Gastroesophageal sphincter (tissue), 4 donors: ENCODE measurements around the gene ZEB2. TPM values are rescaled to one million over a fixed set of nuclear protein-coding genes. Genes with fewer than 3 reads are reported as not detected.

Experiments used
- ATAC-seq: fragments of 150-250 bp; one replicate; pipeline ENCODE4 v1.9.1; 2016; ENCODE audit warnings: mild to moderate bottlenecking, moderate library complexity
- H3K27ac ChIP-seq, 4 donors: fragments of 200-600 bp; sonication (generic) in 3 of 4; 1 replicate in 3 of 4; 2 replicates in 1 of 4; pipeline ENCODE4 v1.5.1; 2016 to 2019
- H3K27me3 ChIP-seq: fragments of 200-600 bp; sonication (generic); one replicate; pipeline ENCODE4 v1.5.1; 2019
- H3K36me3 ChIP-seq, 2 donors: fragments of 200-600 bp; sonication (generic); one replicate each; pipeline ENCODE4 v1.5.1; 2019; ENCODE audit warnings: control low read depth in 1 of 2
- H3K4me1 ChIP-seq, 3 donors: fragments of 200-600 bp; sonication (generic); 1 replicate in 2 of 3; 2 replicates in 1 of 3; pipeline ENCODE4 v1.5.1; 2016 to 2019; ENCODE audit warnings: control low read depth in 2 of 3
- H3K4me3 ChIP-seq, 2 donors: fragments of 200-600 bp; sonication (generic); one replicate each; pipeline ENCODE4 v1.5.1; 2019; ENCODE audit warnings: mild to moderate bottlenecking in 1 of 2, moderate library complexity in 1 of 2
- H3K9me3 ChIP-seq, 3 donors: fragments of 200-600 bp; sonication (generic); one replicate each; pipeline ENCODE4 v1.5.1; 2017 to 2019; ENCODE audit warnings: control low read depth in 2 of 3
- CTCF ChIP-seq, 4 experiments: fragments of 200-600 bp in 2 of 4; fragments of 450-650 bp in 2 of 4; sonication (generic) in 1 of 4; IDR thresholded peaks; one replicate each; pipeline ENCODE4 v1.5.1; 2017 to 2019; ENCODE audit warnings: antibody characterized with exemption in 4 of 4, mild to moderate bottlenecking in 2 of 4, moderate library complexity in 2 of 4
- EP300 ChIP-seq: sonication (generic); formaldehyde crosslinking; IDR thresholded peaks from one replicate; pipeline ENCODE4 v1.6.1; 2017; ENCODE audit warnings: antibody characterized with exemption, mild to moderate bottlenecking
- POLR2A ChIP-seq, 2 donors: fragments of 450-650 bp; IDR thresholded peaks; one replicate each; pipeline ENCODE4 v1.6.1; 2017; ENCODE audit warnings: antibody characterized with exemption in 2 of 2, mild to moderate bottlenecking in 2 of 2, moderate library complexity in 1 of 2
- POLR2AphosphoS5 ChIP-seq: sonication (generic); formaldehyde crosslinking; IDR thresholded peaks from one replicate; pipeline ENCODE4 v1.6.1; 2017; ENCODE audit warnings: antibody characterized with exemption
- WGBS, 2 donors: methylation state at CpG; one replicate each; pipeline ENCODE4 v1.1.5; 2018; ENCODE audit warnings: low coverage in 1 of 2; 5-methylcytosine and 5-hydroxymethylcytosine counted together
- total RNA-seq, 4 donors: library from RNA; depleted of rRNA; stranded (reverse); fragments of >200 nt; gene quantifications; one replicate each; pipeline ENCODE4 v1.1.0, GENCODE V29; 2016

The ZEB2 gene
- total RNA-seq, 4 donors from 2014 or later, result 42.3 to 95.7 (median 53.8) TPM

GRCh38 chr2:144559242-144559641 is 39.3 kb upstream of the ZEB2 start:
- Histone ChIP-seq H3K27ac (no peak overlapping the region), H3K9me3 (no peaks in the 10 kb centered on the region), H3K4me1 (no peaks in the 10 kb centered on the region), H3K4me3 (no peak overlapping the region), H3K27me3 (no peaks in the 10 kb centered on the region), H3K36me3 (no peaks in the 10 kb centered on the region)
- TF ChIP-seq EP300 (no peak), CTCF (IDR thresholded peaks at IDR 0.05) (no peak), POLR2A (IDR thresholded peaks at IDR 0.05) (no peak), POLR2AphosphoS5 (no peak)
- WGBS, 2 donors, result 56 to 88% methylated on average over 1 of the region's 1 CpG
- no peak for ATAC-seq

GRCh38 chr2:144554492-144555210 is 34.7 kb upstream of the ZEB2 start:
- no peak overlapping the region for H3K27ac ChIP-seq
- WGBS, 2 donors, result 55 to 65% methylated on average over 5 of the region's 5 CpGs
- TF ChIP-seq EP300 (no peak), POLR2AphosphoS5 (no peak), POLR2A (IDR thresholded peaks at IDR 0.05) (no peak), CTCF (IDR thresholded peaks at IDR 0.05) (no peak)
- no peaks in the 10 kb centered on the region for H3K36me3 ChIP-seq
- no peaks in the 10 kb centered on the region for H3K27me3 ChIP-seq
- H3K9me3 ChIP-seq, result no peaks in the 10 kb centered on the region
- no peak overlapping the region for H3K4me3 ChIP-seq
- H3K4me1 ChIP-seq, result no peaks in the 10 kb centered on the region
- no peak for ATAC-seq

GRCh38 chr2:144553379-144553778 is 33.5 kb upstream of the ZEB2 start:
- H3K4me1 ChIP-seq, result no peaks in the 10 kb centered on the region
- no peaks in the 10 kb centered on the region for H3K27me3 ChIP-seq
- no peaks in the 10 kb centered on the region for H3K36me3 ChIP-seq
- WGBS, 2 donors, result 74 to 83% methylated on average over 3 of the region's 3 CpGs
- H3K4me3 ChIP-seq, result no peak overlapping the region
- TF ChIP-seq POLR2AphosphoS5 (no peak), POLR2A (IDR thresholded peaks at IDR 0.05) (no peak), CTCF (IDR thresholded peaks at IDR 0.05) (no peak), EP300 (no peak)
- no peak overlapping the region for H3K27ac ChIP-seq
- no peaks in the 10 kb centered on the region for H3K9me3 ChIP-seq
- no peak for ATAC-seq

GRCh38 chr2:144552821-144553220 is 32.9 kb upstream of the ZEB2 start:
- TF ChIP-seq POLR2AphosphoS5 (no peak), CTCF (IDR thresholded peaks at IDR 0.05) (no peak), EP300 (no peak), POLR2A (IDR thresholded peaks at IDR 0.05) (no peak)
- Histone ChIP-seq H3K27ac (no peak overlapping the region), H3K27me3 (no peaks in the 10 kb centered on the region), H3K9me3 (no peaks in the 10 kb centered on the region), H3K36me3 (no peaks in the 10 kb centered on the region), H3K4me3 (no peak overlapping the region), H3K4me1 (no peaks in the 10 kb centered on the region)
- ATAC-seq, result no peak

GRCh38 chr2:144550911-144551310 is 31.0 kb upstream of the ZEB2 start:
- WGBS, 2 donors, result 85 to 91% methylated on average over 3 of the region's 3 CpGs
- no peaks in the 10 kb centered on the region for H3K27me3 ChIP-seq
- no peak overlapping the region for H3K27ac ChIP-seq
- no peaks in the 10 kb centered on the region for H3K4me1 ChIP-seq
- H3K9me3 ChIP-seq, result no peaks in the 10 kb centered on the region
- TF ChIP-seq EP300 (no peak), CTCF (IDR thresholded peaks at IDR 0.05) (no peak), POLR2A (IDR thresholded peaks at IDR 0.05) (no peak), POLR2AphosphoS5 (no peak)
- H3K4me3 ChIP-seq, result no peak overlapping the region
- ATAC-seq, result no peak
- no peaks in the 10 kb centered on the region for H3K36me3 ChIP-seq
